GM21360 (cell line): ENCODE data around the gene CPS1.

ENCODE experiments used
- ATAC-seq: cut with Tn5 transposase; IDR thresholded peaks from one replicate; pipeline ENCODE4 v1.9.1; 2021; ENCODE audit warnings: mild to moderate bottlenecking, moderate library complexity; ENCODE audit not compliant: unreplicated experiment

CPS1 gene

GRCh38 chr2:210673117-210673516 lies 116.7 kb downstream of the CPS1 start:
- no peak for ATAC-seq

GRCh38 chr2:210676067-210676466 lies 119.7 kb downstream of the CPS1 start:
- ATAC-seq = no peak

- ATAC-seq = no peak
Observed at GRCh38 chr2:210681491-210681890, 125.1 kb downstream of the CPS1 start.

- ATAC-seq = no peak
Observed at GRCh38 chr2:210686401-210686800, 130.0 kb downstream of the CPS1 start.

- ATAC-seq = no peak
Observed at GRCh38 chr2:210687786-210688470, 131.5 kb downstream of the CPS1 start.

- no peak for ATAC-seq
Observed at GRCh38 chr2:210707900-210708299, 151.5 kb downstream of the CPS1 start.

- ATAC-seq = no peak
Observed at GRCh38 chr2:210713122-210713521, 156.7 kb downstream of the CPS1 start.

- ATAC-seq = no peak
Observed at GRCh38 chr2:210715560-210716082, 159.2 kb downstream of the CPS1 start.

- ATAC-seq = no peak
Observed at GRCh38 chr2:210718503-210718902, 162.1 kb downstream of the CPS1 start.

- ATAC-seq = no peak
Observed at GRCh38 chr2:210722092-210722491, 165.7 kb downstream of the CPS1 start.

- ATAC-seq = no peak
Observed at GRCh38 chr2:210727549-210727948, 171.2 kb downstream of the CPS1 start.
